ENCODE results near the gene SNX30. TPM values are rescaled to one million over a fixed set of nuclear protein-coding genes. Genes with fewer than 3 reads are reported as not detected.

The SNX30 gene
- polyA plus RNA-seq, 1 of the 3 experiments (the other 2 are of a cell fraction) = 2.7 TPM

DNA sequence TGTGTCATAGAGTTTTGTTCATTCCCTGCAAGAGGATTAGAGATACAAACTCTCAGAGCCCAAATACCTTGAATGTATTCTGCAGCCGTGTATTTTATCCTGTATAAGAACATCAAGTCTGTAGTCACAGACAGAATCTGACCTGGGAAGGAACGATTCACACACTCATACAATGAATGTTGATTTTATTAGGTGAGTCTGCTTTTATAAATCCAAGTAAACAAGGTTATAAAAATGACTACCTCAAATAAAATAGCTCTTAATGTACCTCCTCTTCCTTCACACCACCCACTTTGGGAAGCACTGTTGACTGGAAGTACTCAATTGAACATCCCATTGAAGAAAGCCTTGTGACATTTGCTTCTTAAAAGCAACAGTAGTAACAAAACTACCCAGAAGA, 128.2 kb downstream of the SNX30 start:
- Histone ChIP-seq H3K4me2 (no peak overlapping the region), H3K79me2 (ENCODE audit: insufficient read depth) (no peaks in the 10 kb centered on the region), H3K27ac (ENCODE audit: low read depth in 2 of 2, low read length in 1 of 2) (no peak overlapping the region), H3K36me3 (replicated peaks in 1 of 2; ENCODE audit: control insufficient read depth in 1 of 2, insufficient read depth in 2 of 2, low read length in 1 of 2) (no peaks in the 10 kb centered on the region), H3F3A (replicated peaks; ENCODE audit: insufficient read depth) (no peaks in the 10 kb centered on the region), H3K9me3 (no peaks in the 10 kb centered on the region), H3K4me3 (ENCODE audit: low read depth in 2 of 2, low read length in 1 of 2) (no peak overlapping the region), H2AFZ (ENCODE audit: low read depth) (no peak overlapping the region), H3K9ac (no peak overlapping the region), H3K4me1 (ENCODE audit: control insufficient read depth in 1 of 2, insufficient read depth in 2 of 2, low read depth in 1 of 2, low read length in 1 of 2) (no peaks in the 10 kb centered on the region), H3K9me2 (no peaks in the 10 kb centered on the region), H4K20me1 (ENCODE audit: insufficient read depth) (no peaks in the 10 kb centered on the region), H3K27me3 (ENCODE audit: insufficient read depth) (no peaks in the 10 kb centered on the region)
- no peak for DNase-seq
- TF ChIP-seq, protein P1, sequence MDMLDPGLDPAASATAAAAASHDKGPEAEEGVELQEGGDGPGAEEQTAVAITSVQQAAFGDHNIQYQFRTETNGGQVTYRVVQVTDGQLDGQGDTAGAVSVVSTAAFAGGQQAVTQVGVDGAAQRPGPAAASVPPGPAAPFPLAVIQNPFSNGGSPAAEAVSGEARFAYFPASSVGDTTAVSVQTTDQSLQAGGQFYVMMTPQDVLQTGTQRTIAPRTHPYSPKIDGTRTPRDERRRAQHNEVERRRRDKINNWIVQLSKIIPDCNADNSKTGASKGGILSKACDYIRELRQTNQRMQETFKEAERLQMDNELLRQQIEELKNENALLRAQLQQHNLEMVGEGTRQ (IDR thresholded peaks at IDR 0.05; ENCODE audit: borderline replicate concordance, low read depth, low read length) = no peak
- TF ChIP-seq FOXM1 (IDR thresholded peaks at IDR 0.05; ENCODE audit: low read depth) (no peak), GATA2 (CRISPR knock-in tag; IDR thresholded peaks at IDR 0.05) (no peak), MEF2A (IDR thresholded peaks at IDR 0.05; ENCODE audit: borderline replicate concordance, low read depth) (no peak), SMC3 (IDR thresholded peaks at IDR 0.05; ENCODE audit: low read depth, low read length) (no peak), EP300 (IDR thresholded peaks at IDR 0.05; ENCODE audit: borderline replicate concordance in 1 of 2, low read depth in 1 of 2, low read length in 1 of 2) (no peak), YY1 (IDR thresholded peaks at IDR 0.05; ENCODE audit: low read depth) (no peak), JUND (IDR thresholded peaks at IDR 0.05) (no peak), MAX (IDR thresholded peaks at IDR 0.05; ENCODE audit: low read depth) (no peak), TEAD4 (IDR thresholded peaks at IDR 0.05; ENCODE audit: borderline replicate concordance, insufficient read depth) (no peak)
- TF ChIP-seq, protein P2, sequence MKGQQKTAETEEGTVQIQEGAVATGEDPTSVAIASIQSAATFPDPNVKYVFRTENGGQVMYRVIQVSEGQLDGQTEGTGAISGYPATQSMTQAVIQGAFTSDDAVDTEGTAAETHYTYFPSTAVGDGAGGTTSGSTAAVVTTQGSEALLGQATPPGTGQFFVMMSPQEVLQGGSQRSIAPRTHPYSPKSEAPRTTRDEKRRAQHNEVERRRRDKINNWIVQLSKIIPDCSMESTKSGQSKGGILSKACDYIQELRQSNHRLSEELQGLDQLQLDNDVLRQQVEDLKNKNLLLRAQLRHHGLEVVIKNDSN (IDR thresholded peaks at IDR 0.05; ENCODE audit: borderline replicate concordance, low read depth) = no peak
- TF ChIP-seq, protein P3, sequence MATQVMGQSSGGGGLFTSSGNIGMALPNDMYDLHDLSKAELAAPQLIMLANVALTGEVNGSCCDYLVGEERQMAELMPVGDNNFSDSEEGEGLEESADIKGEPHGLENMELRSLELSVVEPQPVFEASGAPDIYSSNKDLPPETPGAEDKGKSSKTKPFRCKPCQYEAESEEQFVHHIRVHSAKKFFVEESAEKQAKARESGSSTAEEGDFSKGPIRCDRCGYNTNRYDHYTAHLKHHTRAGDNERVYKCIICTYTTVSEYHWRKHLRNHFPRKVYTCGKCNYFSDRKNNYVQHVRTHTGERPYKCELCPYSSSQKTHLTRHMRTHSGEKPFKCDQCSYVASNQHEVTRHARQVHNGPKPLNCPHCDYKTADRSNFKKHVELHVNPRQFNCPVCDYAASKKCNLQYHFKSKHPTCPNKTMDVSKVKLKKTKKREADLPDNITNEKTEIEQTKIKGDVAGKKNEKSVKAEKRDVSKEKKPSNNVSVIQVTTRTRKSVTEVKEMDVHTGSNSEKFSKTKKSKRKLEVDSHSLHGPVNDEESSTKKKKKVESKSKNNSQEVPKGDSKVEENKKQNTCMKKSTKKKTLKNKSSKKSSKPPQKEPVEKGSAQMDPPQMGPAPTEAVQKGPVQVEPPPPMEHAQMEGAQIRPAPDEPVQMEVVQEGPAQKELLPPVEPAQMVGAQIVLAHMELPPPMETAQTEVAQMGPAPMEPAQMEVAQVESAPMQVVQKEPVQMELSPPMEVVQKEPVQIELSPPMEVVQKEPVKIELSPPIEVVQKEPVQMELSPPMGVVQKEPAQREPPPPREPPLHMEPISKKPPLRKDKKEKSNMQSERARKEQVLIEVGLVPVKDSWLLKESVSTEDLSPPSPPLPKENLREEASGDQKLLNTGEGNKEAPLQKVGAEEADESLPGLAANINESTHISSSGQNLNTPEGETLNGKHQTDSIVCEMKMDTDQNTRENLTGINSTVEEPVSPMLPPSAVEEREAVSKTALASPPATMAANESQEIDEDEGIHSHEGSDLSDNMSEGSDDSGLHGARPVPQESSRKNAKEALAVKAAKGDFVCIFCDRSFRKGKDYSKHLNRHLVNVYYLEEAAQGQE (IDR thresholded peaks at IDR 0.05; ENCODE audit: low read depth, low read length) = no peak
- ChIA-PET POLR2A (no interaction called here), CTCF (interaction anchor here (1.1 to 1.8 kb wide), 3 partner anchors 25 to 234 kb away, joined by 3 to 5 read pairs (median 5); no protein-coding TSS in a partner anchor)
- WGBS (ENCODE audit: low lambda C conversion rate) = 69% methylated on average over 2 of the region's 2 CpGs

- no peak overlapping the region for H3K27ac ChIP-seq (ENCODE audit: low read depth in 2 of 2, low read length in 1 of 2)
- H2AFZ ChIP-seq (ENCODE audit: low read depth) = no peak overlapping the region
- H3F3A ChIP-seq (replicated peaks; ENCODE audit: insufficient read depth) = no peaks in the 10 kb centered on the region
- WGBS (ENCODE audit: low lambda C conversion rate) = 78% methylated on average over 1 of the region's 1 CpG
- no peaks in the 10 kb centered on the region for H3K4me1 ChIP-seq (ENCODE audit: control insufficient read depth in 1 of 2, insufficient read depth in 2 of 2, low read depth in 1 of 2, low read length in 1 of 2)
- H3K36me3 ChIP-seq (replicated peaks in 1 of 2; ENCODE audit: control insufficient read depth in 1 of 2, insufficient read depth in 2 of 2, low read length in 1 of 2) = no peaks in the 10 kb centered on the region
- H3K4me2 ChIP-seq = no peak overlapping the region
- H3K9me3 ChIP-seq = no peaks in the 10 kb centered on the region
- no peak overlapping the region for H3K4me3 ChIP-seq (ENCODE audit: low read depth in 2 of 2, low read length in 1 of 2)
- H3K27me3 ChIP-seq (ENCODE audit: insufficient read depth) = no peaks in the 10 kb centered on the region
- no peaks in the 10 kb centered on the region for H3K9me2 ChIP-seq
- ChIA-PET POLR2A (no interaction called here), CTCF (no interaction called here)
- DNase-seq = no peak
- no peaks in the 10 kb centered on the region for H3K79me2 ChIP-seq (ENCODE audit: insufficient read depth)
- no peaks in the 10 kb centered on the region for H4K20me1 ChIP-seq (ENCODE audit: insufficient read depth)
- H3K9ac ChIP-seq = no peak overlapping the region
- TF ChIP-seq, protein P4, sequence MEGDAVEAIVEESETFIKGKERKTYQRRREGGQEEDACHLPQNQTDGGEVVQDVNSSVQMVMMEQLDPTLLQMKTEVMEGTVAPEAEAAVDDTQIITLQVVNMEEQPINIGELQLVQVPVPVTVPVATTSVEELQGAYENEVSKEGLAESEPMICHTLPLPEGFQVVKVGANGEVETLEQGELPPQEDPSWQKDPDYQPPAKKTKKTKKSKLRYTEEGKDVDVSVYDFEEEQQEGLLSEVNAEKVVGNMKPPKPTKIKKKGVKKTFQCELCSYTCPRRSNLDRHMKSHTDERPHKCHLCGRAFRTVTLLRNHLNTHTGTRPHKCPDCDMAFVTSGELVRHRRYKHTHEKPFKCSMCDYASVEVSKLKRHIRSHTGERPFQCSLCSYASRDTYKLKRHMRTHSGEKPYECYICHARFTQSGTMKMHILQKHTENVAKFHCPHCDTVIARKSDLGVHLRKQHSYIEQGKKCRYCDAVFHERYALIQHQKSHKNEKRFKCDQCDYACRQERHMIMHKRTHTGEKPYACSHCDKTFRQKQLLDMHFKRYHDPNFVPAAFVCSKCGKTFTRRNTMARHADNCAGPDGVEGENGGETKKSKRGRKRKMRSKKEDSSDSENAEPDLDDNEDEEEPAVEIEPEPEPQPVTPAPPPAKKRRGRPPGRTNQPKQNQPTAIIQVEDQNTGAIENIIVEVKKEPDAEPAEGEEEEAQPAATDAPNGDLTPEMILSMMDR (IDR thresholded peaks at IDR 0.05) = no peak
- TF ChIP-seq YY1 (IDR thresholded peaks at IDR 0.05; ENCODE audit: low read depth) (no peak), EP300 (IDR thresholded peaks at IDR 0.05; ENCODE audit: borderline replicate concordance in 1 of 2, low read depth in 1 of 2, low read length in 1 of 2) (no peak), RCOR1 (IDR thresholded peaks at IDR 0.05; ENCODE audit: low read length) (no peak), MEF2A (IDR thresholded peaks at IDR 0.05; ENCODE audit: borderline replicate concordance, low read depth) (no peak), GATA2 (CRISPR knock-in tag; IDR thresholded peaks at IDR 0.05) (no peak), JUND (IDR thresholded peaks at IDR 0.05) (no peak), TAF1 (IDR thresholded peaks at IDR 0.05; ENCODE audit: borderline replicate concordance, low read depth, low read length) (no peak), NRF1 (IDR thresholded peaks at IDR 0.05; ENCODE audit: low read depth, low read length) (no peak), FOXM1 (IDR thresholded peaks at IDR 0.05; ENCODE audit: low read depth) (no peak), MXI1 (IDR thresholded peaks at IDR 0.05; ENCODE audit: low read depth, low read length) (no peak), ELF1 (IDR thresholded peaks at IDR 0.05) (no peak), RFX5 (IDR thresholded peaks at IDR 0.05; ENCODE audit: low read length) (no peak)
- TF ChIP-seq, protein P5, sequence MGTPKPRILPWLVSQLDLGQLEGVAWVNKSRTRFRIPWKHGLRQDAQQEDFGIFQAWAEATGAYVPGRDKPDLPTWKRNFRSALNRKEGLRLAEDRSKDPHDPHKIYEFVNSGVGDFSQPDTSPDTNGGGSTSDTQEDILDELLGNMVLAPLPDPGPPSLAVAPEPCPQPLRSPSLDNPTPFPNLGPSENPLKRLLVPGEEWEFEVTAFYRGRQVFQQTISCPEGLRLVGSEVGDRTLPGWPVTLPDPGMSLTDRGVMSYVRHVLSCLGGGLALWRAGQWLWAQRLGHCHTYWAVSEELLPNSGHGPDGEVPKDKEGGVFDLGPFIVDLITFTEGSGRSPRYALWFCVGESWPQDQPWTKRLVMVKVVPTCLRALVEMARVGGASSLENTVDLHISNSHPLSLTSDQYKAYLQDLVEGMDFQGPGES (IDR thresholded peaks at IDR 0.05; ENCODE audit: low read depth, low read length) = no peak
Observed at GRCh38 chr9:112880650-112881049, 130.1 kb downstream of the SNX30 start.

Measured in SK-N-SH (cell line).